Sigmoid colon (tissue), 7 donors: Measurements from ENCODE around the gene PTPRT. TPM values are rescaled to one million over a fixed set of nuclear protein-coding genes. Genes with fewer than 3 reads are reported as not detected.

Source experiments
- DNase-seq: peaks from one replicate; pipeline ENCODE4 v3.0.0-alpha.2; 2019
- H3K27ac ChIP-seq, 4 donors: fragments of 200-600 bp; sonication (generic); one replicate each; pipeline ENCODE4 v1.5.1; 2016 to 2019; ENCODE audit warnings: mild to moderate bottlenecking in 1 of 4
- H3K27me3 ChIP-seq, 3 donors: fragments of 200-600 bp; sonication (generic); one replicate each; pipeline ENCODE4 v1.5.1; 2019; ENCODE audit warnings: mild to moderate bottlenecking in 1 of 3
- H3K36me3 ChIP-seq, 4 donors: fragments of 200-600 bp; sonication (generic); one replicate each; pipeline ENCODE4 v1.5.1; 2016 to 2019
- H3K4me1 ChIP-seq, 4 donors: fragments of 200-600 bp; sonication (generic); one replicate each; pipeline ENCODE4 v1.5.1; 2017 to 2019
- H3K4me3 ChIP-seq, 4 donors: fragments of 200-600 bp; sonication (generic); one replicate each; pipeline ENCODE4 v1.5.1; 2017 to 2019; ENCODE audit warnings: mild to moderate bottlenecking in 2 of 4, moderate library complexity in 1 of 4
- H3K9me3 ChIP-seq, 4 donors: fragments of 200-600 bp in 3 of 4; sonication (generic) in 3 of 4; one replicate each; pipeline versions ENCODE4 v1.5.1 to v1.6.1; 2013 to 2019
- EP300 ChIP-seq, 4 donors: sonication (generic); formaldehyde crosslinking; IDR thresholded peaks; one replicate each; pipeline ENCODE4 v1.6.1; 2017; ENCODE audit warnings: antibody characterized with exemption in 4 of 4
- POLR2A ChIP-seq, 2 donors: fragments of 450-650 bp; IDR thresholded peaks; one replicate each; pipeline ENCODE4 v1.6.1; 2016; ENCODE audit warnings: antibody characterized with exemption in 2 of 2, mild to moderate bottlenecking in 2 of 2, moderate library complexity in 2 of 2
- POLR2AphosphoS5 ChIP-seq, 4 donors: sonication (generic); formaldehyde crosslinking; IDR thresholded peaks; one replicate each; pipeline ENCODE4 v1.6.1; 2017; ENCODE audit warnings: antibody characterized with exemption in 4 of 4
- WGBS, 2 donors: extraction: QIAGEN DNeasy Blood & Tissue Kit; methylation state at CpG; one replicate each; pipeline ENCODE4 v1.1.7; 2013; 5-methylcytosine and 5-hydroxymethylcytosine counted together
- intact Hi-C: fragments of 100-400 bp; cut with DNase I; formaldehyde crosslinking; loops from one replicate; pipeline ENCODE4 v1.15.1; 2023
- polyA plus RNA-seq, 3 donors: library from polyadenylated mRNA; stranded (reverse); fragments of 200-250 nt; gene quantifications; one replicate each; pipeline ENCODE4 v1.2.3, GENCODE V29; 2013
- total RNA-seq, 4 donors: library from RNA; depleted of rRNA; stranded (reverse); fragments of >200 nt; gene quantifications; one replicate each; pipeline ENCODE4 v1.1.0, GENCODE V29; 2016
- TF ChIP-seq, protein P1 (sequence below), 4 experiments: fragments of 450-650 bp in 3 of 4; fragments of 200-600 bp in 1 of 4; IDR thresholded peaks; one replicate each; pipeline ENCODE4 v1.5.1; 2016 to 2019; ENCODE audit warnings: antibody characterized with exemption in 4 of 4, mild to moderate bottlenecking in 3 of 4, moderate library complexity in 2 of 4
- donor health status: healthy with polysubstance abuse.
- donor health status: Bipolar disorder and iron deficiency.
- donor health status: healthy.

The PTPRT gene
- total and polyA plus RNA-seq, 7 donors, result under 0.01 to 0.41 (median 0.12) TPM; not detected in 3

DNA sequence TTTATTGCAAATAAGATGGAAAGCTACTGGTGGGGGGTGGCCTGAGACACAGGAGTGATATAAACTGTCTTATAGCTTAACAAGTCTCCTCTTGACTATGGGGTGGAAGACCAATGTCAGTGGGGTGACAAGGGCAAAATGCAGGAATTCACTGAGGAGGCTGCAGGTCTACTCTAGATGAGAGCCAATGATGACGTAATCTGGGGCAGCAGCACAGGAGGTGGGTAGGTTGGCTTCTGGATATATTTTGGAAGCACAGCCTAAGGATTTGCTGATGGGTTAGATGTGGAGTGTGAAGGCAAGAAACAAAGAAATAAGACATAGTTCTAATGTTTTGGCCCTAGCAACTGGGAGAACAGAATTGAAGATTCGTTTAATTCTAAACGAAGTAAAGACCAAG lies 253.2 kb downstream of the PTPRT start:
- Histone ChIP-seq H3K4me3 (no peak overlapping the region), H3K9me3 (no peaks in the 10 kb centered on the region), H3K27me3 (no peaks in the 10 kb centered on the region), H3K36me3 (no peaks in the 10 kb centered on the region), H3K27ac (no peak overlapping the region), H3K4me1 (peaks cover 0 to 11% (median 3%) of the 10 kb centered on the region in 4 donors)
- TF ChIP-seq POLR2A (IDR thresholded peaks at IDR 0.05) (no peak), EP300 (IDR thresholded peaks at IDR 0.05) (no peak)
- intact Hi-C loops, result no loop called here
- DNase-seq, result no peak
- WGBS, 2 donors, result 85 to 90% methylated on average over 3 of the region's 3 CpGs

DNA sequence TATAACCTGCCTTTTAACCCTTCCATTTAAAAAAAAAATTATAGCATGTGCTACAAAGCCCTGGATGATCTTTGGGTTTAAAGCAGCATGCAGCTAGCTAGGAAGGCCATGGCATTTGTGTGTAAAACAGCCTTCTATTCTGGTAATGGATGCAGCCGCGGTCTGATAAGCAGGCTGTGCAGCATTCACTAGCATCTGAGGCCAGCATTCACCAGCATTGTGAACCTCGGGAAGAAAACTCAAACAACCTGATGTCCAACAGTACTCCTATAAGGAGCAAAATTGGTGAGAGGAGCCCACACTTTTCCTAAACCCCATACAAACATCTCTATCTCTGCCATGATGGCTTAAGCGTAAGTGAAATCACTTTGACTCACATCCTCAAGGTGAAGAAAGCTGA lies 265.5 kb downstream of the PTPRT start:
- H3K27ac ChIP-seq, result no peak overlapping the region
- intact Hi-C loops, result no loop called here
- 91 to 93% methylated on average over 4 of the region's 4 CpGs for WGBS, 2 donors
- no peaks in the 10 kb centered on the region for H3K36me3 ChIP-seq
- no peak overlapping the region for H3K4me3 ChIP-seq
- TF ChIP-seq POLR2A (IDR thresholded peaks at IDR 0.05) (no peak), POLR2AphosphoS5 (IDR thresholded peaks at IDR 0.05) (no peak), EP300 (IDR thresholded peaks at IDR 0.05) (no peak)
- TF ChIP-seq, protein P1, sequence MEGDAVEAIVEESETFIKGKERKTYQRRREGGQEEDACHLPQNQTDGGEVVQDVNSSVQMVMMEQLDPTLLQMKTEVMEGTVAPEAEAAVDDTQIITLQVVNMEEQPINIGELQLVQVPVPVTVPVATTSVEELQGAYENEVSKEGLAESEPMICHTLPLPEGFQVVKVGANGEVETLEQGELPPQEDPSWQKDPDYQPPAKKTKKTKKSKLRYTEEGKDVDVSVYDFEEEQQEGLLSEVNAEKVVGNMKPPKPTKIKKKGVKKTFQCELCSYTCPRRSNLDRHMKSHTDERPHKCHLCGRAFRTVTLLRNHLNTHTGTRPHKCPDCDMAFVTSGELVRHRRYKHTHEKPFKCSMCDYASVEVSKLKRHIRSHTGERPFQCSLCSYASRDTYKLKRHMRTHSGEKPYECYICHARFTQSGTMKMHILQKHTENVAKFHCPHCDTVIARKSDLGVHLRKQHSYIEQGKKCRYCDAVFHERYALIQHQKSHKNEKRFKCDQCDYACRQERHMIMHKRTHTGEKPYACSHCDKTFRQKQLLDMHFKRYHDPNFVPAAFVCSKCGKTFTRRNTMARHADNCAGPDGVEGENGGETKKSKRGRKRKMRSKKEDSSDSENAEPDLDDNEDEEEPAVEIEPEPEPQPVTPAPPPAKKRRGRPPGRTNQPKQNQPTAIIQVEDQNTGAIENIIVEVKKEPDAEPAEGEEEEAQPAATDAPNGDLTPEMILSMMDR (IDR thresholded peaks at IDR 0.05), result no peak
- H3K27me3 ChIP-seq, result no peaks in the 10 kb centered on the region
- DNase-seq, result no peak
- H3K4me1 ChIP-seq, result no peaks in the 10 kb centered on the region
- no peaks in the 10 kb centered on the region for H3K9me3 ChIP-seq

DNA sequence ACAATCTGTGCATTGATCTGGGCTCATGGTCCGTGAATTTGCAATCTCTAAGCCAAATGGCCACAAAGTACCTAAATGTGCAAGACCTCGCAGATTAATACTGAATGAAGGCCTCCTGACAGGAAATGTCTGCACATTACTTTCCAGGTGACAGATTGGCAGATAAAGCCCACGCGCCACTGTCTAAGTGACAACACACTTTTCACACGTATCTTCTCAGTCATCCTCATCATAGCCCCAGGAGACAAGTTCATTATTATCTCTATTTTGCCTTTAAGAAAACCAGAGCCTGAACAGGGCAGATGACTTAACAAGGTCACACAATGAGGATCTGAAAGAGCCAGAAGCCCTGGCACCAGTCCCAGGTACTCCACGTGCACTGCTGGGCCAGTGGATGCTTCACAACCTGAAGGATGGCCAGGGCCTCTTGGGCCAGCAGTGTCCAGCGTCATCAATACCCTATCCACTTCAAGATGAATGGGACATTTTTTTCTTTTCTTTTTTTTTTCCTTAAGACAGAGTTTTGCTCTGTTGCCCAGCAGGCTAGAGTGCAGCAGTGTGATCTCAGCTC lies 266.3 kb downstream of the PTPRT start:
- Histone ChIP-seq H3K9me3 (no peaks in the 10 kb centered on the region), H3K4me3 (no peak overlapping the region), H3K27ac (no peak overlapping the region), H3K36me3 (no peaks in the 10 kb centered on the region), H3K27me3 (no peaks in the 10 kb centered on the region), H3K4me1 (no peaks in the 10 kb centered on the region)
- WGBS, 2 donors, result 77 to 83% methylated on average over 7 of the region's 7 CpGs
- intact Hi-C loops, result no loop called here
- DNase-seq, result no peak
- no peak for TF ChIP-seq POLR2AphosphoS5 (IDR thresholded peaks at IDR 0.05)
- TF ChIP-seq, protein P1 (IDR thresholded peaks at IDR 0.05), result no peak
- no peak for TF ChIP-seq EP300 (IDR thresholded peaks at IDR 0.05)
- no peak for TF ChIP-seq POLR2A (IDR thresholded peaks at IDR 0.05)

DNA sequence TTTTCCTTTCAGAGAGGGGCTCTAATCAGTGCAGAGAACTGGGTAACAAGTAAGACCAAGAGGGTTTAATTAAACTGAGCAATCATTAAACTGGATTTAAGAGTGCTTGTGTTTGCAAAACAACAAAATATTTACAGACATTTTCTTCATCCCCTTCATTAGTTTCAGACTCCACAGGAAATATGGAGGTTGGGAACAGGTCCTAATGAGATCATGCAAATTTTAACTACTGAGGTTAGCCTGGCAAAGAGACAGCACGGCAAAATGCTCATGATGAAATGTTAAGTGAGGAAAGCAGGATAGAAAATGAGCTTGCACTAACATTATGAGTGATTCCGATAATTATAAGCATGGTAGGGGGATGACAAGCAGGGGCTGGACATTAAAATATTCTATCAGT lies 268.9 kb downstream of the PTPRT start:
- TF ChIP-seq EP300 (IDR thresholded peaks at IDR 0.05) (no peak), POLR2AphosphoS5 (IDR thresholded peaks at IDR 0.05) (no peak), POLR2A (IDR thresholded peaks at IDR 0.05) (no peak)
- TF ChIP-seq, protein P1 (IDR thresholded peaks at IDR 0.05), result no peak
- Histone ChIP-seq H3K4me3 (no peak overlapping the region), H3K27ac (no peak overlapping the region), H3K27me3 (no peaks in the 10 kb centered on the region), H3K36me3 (no peaks in the 10 kb centered on the region), H3K4me1 (no peaks in the 10 kb centered on the region), H3K9me3 (no peaks in the 10 kb centered on the region)
- 79 to 82% methylated on average over 2 of the region's 2 CpGs for WGBS, 2 donors
- DNase-seq, result no peak
- intact Hi-C loops, result no loop called here

DNA sequence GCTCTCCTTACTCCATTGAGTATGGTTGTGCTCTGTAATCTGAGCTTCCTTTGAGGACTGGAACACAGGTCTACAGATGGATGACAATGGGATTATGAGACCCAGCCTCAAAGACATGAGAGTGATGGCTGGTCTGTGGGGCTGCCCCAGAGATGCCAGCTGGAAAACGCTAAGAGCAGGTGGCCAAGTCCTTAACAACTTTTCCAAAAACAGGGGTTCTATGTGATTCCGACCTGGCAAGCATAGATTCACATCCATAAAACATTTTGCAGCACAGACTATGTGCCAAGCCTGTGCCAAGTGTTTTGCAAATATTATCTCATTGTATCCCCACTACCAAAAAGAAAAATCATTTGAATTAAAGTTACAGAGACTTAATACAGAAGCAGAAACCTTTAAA lies 270.4 kb downstream of the PTPRT start:
- Histone ChIP-seq H3K9me3 (no peaks in the 10 kb centered on the region), H3K36me3 (no peaks in the 10 kb centered on the region), H3K4me3 (no peak overlapping the region), H3K27ac (no peak overlapping the region), H3K27me3 (no peaks in the 10 kb centered on the region), H3K4me1 (no peaks in the 10 kb centered on the region)
- no peak for TF ChIP-seq POLR2AphosphoS5 (IDR thresholded peaks at IDR 0.05)
- TF ChIP-seq, protein P1 (IDR thresholded peaks at IDR 0.05), result no peak
- TF ChIP-seq EP300 (IDR thresholded peaks at IDR 0.05), result no peak
- no peak for TF ChIP-seq POLR2A (IDR thresholded peaks at IDR 0.05)
- no peak for DNase-seq
- 63 to 75% methylated on average over 2 of the region's 2 CpGs for WGBS, 2 donors
- intact Hi-C loops, result no loop called here
